ENCODE data around the gene AMBRA1.
"Not testable (repeated sequence)": the region's sequence is repeated elsewhere in the genome, so short reads cannot be mapped to it uniquely, and the experiment has no call there.

Gene AMBRA1

GRCh38 chr11:46380340-46381047 lies 213.3 kb downstream of the AMBRA1 start:
- DNase-seq, result peak; percentile 94

GRCh38 chr11:46379482-46380293 lies 214.1 kb downstream of the AMBRA1 start:
- DNase-seq, result peak; percentile 99

- DNase-seq, result peak; percentile 61
Measured at GRCh38 chr11:46378811-46379481, 214.9 kb downstream of the AMBRA1 start.

- peak; percentile 58 for DNase-seq
Measured at GRCh38 chr11:46378296-46378695, 215.5 kb downstream of the AMBRA1 start.

DNA sequence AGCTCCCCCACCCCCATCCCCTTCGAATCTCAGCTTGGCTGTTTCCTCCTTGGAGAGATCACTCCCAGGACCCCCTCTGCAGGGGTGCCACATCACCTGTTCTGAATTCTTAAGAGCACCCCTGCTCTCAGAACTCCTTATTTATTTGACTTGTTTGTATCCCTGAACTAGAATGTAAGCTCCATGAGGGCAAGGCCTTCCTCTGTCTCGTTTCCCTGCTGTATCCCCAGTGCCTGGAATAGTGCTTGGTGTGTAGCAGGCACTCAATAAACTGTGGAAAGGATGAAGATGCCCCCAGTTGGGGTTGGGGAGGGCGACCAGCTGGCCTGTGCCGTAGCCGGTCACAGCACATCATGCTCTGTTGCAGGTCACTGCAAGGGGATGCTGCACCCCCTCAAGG lies 216.0 kb downstream of the AMBRA1 start:
- no peak for DNase-seq

DNA sequence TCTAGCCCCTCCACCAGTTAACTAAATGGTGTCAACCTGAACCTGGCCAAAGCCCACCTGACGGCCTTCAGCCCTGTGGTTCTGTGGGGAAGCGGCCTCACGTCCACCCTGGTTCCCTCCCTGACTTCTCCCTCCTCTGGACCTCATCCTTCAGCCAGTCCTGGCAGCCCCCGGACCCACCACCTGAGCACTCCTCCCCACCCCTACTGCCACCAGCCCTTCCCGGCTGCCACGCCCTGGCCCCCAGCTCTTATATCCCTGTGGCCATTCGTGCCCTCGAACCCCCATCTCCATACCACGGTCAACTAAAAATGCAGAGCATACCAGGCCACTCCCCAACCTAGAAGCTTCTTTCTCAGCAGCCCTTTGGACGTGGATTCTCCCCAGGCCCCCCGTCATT lies 216.5 kb downstream of the AMBRA1 start:
- DNase-seq, result no peak

DNA sequence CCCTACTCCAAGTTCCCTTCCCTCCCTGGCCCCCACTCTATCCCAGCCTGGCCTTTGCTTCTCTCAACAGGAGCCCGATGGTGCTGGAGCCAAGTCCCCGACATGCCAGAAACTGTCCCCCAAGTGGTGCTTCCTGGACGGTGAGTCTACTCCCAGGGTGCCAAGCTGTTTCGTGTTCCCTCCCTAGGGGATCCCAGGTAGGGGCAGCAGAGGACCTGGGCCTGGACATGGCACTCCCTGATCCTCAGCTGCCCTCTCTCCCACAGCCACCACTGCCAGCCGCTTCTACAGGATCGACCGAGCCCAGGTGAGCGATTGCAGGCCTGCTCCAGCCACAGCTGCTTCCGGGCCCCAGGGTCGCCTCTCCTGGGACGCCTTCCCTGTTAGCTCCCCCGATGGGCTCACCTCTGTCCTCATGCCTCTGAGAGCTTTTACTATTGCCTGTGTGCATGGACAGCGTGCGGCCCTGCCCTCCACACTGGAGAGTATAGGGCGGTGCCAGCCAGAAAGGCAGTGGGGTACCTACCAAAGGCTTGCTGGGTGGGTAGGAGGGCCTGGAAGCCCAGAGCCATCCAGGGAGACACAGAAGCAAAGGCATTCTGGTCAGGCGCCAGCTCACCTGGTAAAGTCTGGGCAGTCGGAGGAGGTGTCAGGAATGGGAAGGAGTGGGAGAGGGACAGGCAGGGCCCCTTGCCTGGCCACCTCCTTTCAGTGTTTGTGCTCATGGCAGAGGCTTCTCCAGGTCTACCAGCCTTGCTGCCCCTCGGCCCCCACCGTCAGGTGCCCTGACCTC lies 217.4 kb downstream of the AMBRA1 start:
- DNase-seq, result peak; percentile 55

- DNase-seq, result no peak
Measured at GRCh38 chr11:46375392-46376101, 218.3 kb downstream of the AMBRA1 start.

GRCh38 chr11:46374815-46375214 lies 219.0 kb downstream of the AMBRA1 start:
- no peak for DNase-seq

DNA sequence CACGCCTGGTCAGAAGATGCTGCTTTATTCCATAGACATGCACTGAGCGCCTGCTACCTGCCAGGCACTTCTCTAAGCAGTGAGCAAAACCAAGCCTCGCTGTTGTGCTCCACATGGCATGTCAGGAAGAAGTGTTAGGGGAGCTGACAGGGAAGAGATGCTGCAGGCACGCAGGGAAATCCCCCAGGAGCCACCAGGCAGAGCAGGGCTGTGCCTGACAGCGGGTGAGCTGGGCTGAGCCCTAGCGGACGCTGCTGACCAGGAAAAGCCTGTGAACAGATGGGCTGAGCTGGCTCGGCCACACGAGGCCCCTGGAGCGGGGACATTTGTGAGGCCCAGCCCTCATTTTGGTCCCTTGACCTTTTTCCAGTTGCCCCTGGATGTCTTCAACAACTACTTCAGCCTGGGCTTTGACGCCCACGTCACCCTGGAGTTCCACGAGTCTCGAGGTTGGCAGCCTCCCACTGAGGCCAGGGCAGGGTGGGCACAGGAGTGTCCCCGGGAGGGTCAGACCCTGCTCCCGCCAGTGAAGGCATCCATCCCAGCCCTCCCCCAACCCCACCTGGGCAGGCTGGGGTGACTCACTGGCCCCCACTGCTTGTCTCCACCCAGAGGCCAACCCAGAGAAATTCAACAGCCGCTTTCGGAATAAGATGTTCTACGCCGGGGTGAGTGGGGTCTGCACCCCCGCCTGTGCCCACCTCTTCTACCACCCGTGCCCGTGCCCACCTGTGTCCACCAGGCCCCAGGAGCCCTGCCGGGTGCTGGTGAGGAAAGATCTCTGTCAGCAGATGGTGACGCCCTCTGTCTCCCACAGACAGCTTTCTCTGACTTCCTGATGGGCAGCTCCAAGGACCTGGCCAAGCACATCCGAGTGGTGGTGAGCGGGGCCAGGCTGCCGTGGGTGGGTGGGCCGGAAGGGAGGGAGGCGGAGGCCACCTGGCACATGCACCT lies 219.8 kb downstream of the AMBRA1 start:
- DNase-seq, result no peak

- DNase-seq, result not testable (repeated sequence)
Measured at GRCh38 chr11:46372501-46372900, 221.3 kb downstream of the AMBRA1 start.

DNA sequence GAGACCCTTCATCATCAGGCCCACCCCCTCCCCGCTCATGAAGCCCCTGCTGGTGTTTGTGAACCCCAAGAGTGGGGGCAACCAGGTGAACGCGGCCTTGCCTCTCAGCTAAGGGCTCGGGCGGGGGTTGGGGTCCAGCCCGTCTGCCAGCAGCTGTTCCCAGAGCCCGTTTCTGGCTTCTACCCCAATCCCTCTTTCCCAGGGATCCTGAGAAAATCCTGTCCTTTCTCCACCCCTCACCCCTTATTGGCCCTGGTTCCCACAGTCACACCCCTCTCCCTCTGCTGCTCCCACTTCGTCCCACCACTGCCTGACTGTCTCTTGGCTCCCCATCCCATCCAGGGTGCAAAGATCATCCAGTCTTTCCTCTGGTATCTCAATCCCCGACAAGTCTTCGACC lies 221.7 kb downstream of the AMBRA1 start:
- no peak for DNase-seq

DNA sequence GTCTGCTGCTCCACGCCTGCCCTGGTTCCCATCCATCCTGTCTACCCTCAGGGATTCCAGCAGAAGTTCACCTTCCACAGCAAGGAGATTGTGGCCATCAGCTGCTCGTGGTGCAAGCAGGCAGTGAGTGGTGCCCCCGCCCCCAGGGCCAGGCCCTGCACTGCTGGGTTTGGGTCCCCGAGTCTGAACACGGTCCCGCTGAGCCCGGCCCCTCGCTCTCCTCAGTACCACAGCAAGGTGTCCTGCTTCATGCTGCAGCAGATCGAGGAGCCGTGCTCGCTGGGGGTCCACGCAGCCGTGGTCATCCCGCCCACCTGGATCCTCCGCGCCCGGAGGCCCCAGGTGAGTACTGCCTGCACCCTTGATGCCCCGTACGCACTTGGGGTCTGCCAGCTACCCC lies 222.6 kb downstream of the AMBRA1 start:
- not testable (repeated sequence) for DNase-seq

- no peak for DNase-seq
Measured at GRCh38 chr11:46370253-46370652, 223.6 kb downstream of the AMBRA1 start.

DNA sequence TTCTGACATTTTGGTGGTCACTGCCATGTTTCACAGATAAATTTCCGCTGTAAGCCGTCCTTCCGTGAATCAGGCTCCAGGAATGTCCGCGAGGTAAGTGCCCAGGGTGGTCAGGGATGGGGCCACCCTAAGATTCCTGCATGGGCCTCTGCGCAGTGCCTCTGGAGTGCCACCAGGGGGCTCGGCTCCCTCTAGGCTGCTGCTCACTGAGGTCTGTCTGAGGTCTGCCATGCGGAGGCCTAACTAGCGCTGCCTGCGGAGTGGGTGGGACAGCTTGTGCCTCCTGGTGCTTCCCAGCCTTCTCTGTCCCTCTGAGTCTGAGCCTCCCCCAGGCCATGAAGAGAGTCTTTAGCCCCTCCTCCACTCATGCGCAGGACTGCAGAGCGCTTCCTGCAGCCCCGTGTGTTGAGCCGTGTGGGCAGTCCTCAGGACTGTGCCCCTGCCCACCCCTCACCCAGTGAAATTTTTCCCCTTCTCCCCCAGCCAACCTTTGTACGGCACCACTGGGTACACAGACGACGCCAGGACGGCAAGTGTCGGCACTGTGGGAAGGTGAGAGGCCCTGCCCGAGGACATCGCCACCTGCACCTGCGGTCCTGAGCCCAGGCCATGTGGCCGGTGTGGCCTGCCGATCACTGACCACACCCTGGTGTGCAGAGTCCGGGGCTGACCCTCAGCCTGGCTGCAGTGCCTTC lies 224.2 kb downstream of the AMBRA1 start:
- peak; percentile 96 for DNase-seq

- DNase-seq, result no peak
Measured at GRCh38 chr11:46367916-46368267, 225.9 kb downstream of the AMBRA1 start.

- no peak for DNase-seq
Measured at GRCh38 chr11:46367244-46367915, 226.4 kb downstream of the AMBRA1 start.

- no peak for DNase-seq
Measured at GRCh38 chr11:46366661-46367161, 227.1 kb downstream of the AMBRA1 start.

DNA sequence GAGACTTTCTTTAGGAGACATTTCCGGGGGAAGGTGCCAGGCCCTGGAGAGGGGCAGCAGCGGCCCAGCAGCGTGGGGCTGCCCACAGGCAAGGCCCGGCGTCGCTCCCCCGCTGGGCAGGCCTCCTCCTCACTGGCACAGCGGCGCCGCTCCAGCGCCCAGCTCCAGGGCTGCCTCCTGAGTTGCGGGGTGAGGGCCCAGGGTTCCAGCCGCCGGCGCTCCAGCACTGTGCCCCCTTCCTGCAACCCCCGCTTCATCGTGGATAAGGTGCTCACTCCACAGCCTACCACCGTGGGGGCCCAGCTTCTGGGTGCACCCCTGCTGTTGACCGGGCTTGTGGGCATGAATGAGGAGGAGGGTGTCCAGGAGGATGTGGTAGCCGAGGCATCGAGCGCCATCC lies 227.6 kb downstream of the AMBRA1 start:
- DNase-seq, result no peak

DNA sequence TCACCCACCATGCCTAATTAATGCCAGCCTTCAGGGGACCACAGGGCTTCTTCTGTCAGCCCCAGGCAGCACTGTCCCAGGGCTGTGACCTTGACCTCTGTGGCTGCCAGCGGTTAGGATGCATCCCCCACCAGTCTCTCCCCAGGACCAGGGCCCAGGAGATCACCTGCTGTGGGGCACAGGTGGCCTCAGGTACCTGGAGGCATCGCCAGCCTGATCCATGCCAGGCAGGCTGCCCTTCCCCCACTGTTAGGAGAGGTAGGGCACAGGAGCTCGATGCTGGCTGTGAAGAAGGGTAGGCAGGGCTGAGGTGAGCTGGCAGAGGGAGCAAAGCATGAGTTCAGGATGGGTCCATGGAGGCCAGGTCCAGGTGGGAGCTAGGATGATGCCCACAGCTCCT lies 229.0 kb downstream of the AMBRA1 start:
- DNase-seq, result no peak

Data from islet precursor cell (in vitro differentiated cells).